SK-N-MC (cell line): Measurements from ENCODE around the gene SHC4.

Experiments
- EZH2 ChIP-seq: fragments of 200-600 bp; sonication (generic); IDR thresholded peaks from one replicate; pipeline ENCODE4 v1.6.1; 2017; ENCODE audit warnings: antibody characterized with exemption
- POLR2AphosphoS5 ChIP-seq: IDR thresholded peaks from 2 replicates; pipeline ENCODE4 v1.6.1; 2012; ENCODE audit warnings: mild to moderate bottlenecking, low read depth, low read length, borderline replicate concordance

GRCh38 chr15:48876057-48876456 is 87.7 kb downstream of the SHC4 start:
- TF ChIP-seq POLR2AphosphoS5 (no peak), EZH2 (no peak)
